ENCODE measurements around the gene NTM. TPM values are rescaled to one million over a fixed set of nuclear protein-coding genes. Genes with fewer than 3 reads are reported as not detected.

The NTM gene
- polyA plus RNA-seq, 4 donors = 42.8 to 51.8 (median 45.7) TPM

GRCh38 chr11:131969261-131969660, 598.8 kb downstream of the NTM start:
- DNase-seq (ENCODE audit: low read depth in 4 of 4, low spot score in 2 of 4) = no peak

DNA sequence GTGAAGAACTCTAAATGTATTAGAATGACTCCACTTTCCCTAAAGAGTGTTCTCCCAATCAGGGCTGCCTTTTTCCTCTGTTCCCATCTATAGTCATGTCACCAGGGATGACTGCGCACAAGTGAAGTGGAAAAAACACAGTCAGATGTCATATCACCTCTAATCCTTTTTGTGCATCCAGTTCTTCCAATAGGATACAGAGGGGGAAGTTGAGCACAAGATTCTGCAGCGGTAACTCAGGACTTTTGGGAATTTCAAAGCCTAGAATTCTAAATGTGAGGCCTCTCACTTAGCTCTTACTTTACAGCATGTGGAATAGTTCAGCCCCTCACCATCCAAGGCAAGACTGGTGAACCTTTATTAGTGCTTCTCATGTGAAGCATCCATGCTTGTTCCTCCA, 602.6 kb downstream of the NTM start:
- DNase-seq (ENCODE audit: low read depth in 4 of 4, low spot score in 2 of 4) = no peak

- DNase-seq (ENCODE audit: low read depth in 4 of 4, low spot score in 2 of 4) = no peak
Measured at GRCh38 chr11:131975619-131976018, 605.2 kb downstream of the NTM start.

DNA sequence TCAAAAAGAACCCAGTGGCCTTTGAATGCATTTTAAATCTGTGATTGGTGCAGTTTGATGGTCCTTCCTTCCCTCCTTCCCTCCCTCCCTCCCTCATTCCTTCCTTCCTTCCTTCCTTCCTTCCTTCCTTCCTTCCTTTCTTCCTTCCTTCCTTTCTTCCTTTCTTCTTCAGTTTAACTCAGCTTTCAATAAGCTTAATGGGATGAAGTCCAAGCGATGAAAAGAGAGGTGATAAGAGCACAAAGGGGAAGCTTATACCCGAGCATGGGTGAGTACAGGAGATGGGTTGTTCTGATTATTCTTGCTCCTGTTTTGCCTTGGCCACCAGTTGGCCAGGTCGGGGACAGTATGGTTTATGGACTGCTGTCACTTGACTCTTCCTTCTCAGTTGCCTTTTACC, 605.6 kb downstream of the NTM start:
- DNase-seq (ENCODE audit: low read depth in 4 of 4, low spot score in 2 of 4) = no peak

- DNase-seq (ENCODE audit: low read depth in 4 of 4, low spot score in 2 of 4) = no peak
Measured at GRCh38 chr11:131977231-131977630, 606.8 kb downstream of the NTM start.

GRCh38 chr11:131977854-131978253, 607.4 kb downstream of the NTM start:
- no peak for DNase-seq (ENCODE audit: low read depth in 4 of 4, low spot score in 2 of 4)

GRCh38 chr11:131978351-131978750, 607.9 kb downstream of the NTM start:
- DNase-seq (ENCODE audit: low read depth in 4 of 4, low spot score in 2 of 4) = no peak

DNA sequence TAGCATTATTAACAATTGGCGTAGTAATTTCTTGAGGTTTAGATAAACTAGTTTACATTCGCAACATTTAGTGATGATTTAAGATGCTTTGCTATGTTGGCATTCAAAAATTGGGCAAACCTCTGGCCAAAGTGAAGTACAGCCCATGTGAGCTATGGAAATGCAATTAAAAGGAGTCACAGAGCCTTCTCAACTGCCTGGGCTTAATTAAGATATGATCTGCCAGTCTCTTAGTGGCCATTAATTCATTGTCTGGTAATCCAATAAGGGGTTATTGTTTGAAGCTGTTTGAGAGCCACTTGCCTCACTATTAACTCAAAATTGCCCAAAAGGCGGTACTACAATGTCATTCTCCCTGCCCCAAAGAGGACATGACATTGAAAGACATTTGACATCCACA, 608.9 kb downstream of the NTM start:
- DNase-seq (ENCODE audit: low read depth in 4 of 4, low spot score in 2 of 4) = no peak

DNA sequence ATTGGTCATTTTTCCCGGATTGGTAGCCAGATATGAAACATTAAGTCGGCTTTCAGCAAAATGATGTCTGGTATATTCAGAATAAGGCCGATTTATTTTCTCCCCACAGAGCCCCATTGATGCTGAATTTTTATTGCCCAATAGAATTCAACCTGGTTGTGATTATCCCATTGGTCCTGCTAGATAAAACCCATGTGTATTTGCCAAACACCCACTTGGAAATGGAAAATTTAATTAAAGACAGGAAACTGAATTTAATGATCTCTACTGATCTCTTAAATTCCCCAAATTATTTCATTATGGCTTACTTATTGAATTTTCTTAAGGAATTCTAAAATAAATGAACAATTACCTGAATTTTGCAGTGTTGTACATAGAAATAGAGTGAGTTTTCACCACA, 609.8 kb downstream of the NTM start:
- no peak for DNase-seq (ENCODE audit: low read depth in 4 of 4, low spot score in 2 of 4)

DNA sequence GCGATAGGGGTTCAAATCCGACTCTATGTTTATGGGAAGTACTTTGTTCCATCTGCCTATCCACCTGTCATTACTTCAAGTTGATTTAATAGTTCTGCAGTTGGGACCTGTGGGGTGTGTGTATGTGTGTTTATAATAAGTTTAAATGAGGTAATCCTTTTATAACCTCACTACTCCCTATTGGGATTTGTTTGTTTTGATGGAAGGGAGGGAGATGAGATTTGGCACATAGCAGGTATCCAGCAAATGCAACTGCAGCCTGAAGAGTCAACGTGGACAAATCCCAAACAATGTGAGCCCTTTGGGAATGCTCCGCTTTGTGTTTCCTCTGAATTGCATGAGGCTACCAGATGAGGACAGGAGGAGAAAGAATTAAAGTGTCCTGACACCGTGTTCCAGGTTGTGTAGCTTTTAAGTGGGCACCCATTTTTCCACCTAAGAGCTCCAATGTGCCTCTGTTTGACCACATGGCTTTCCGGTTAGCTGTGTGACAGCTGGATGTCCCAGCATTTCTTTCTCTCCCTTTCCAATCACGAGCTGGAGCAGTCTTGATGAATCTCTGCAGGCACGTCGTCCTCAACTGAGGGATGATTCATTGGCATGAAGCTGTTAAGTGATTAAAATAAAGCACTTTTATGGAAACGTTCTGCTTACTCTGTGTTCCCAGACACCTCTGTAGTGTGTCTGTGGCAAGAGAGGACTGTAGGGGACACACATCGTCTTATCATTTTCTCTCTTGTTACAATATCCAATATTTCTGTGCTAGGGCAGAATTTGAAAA, 610.7 kb downstream of the NTM start:
- no peak for DNase-seq (ENCODE audit: low read depth in 4 of 4, low spot score in 2 of 4)

DNA sequence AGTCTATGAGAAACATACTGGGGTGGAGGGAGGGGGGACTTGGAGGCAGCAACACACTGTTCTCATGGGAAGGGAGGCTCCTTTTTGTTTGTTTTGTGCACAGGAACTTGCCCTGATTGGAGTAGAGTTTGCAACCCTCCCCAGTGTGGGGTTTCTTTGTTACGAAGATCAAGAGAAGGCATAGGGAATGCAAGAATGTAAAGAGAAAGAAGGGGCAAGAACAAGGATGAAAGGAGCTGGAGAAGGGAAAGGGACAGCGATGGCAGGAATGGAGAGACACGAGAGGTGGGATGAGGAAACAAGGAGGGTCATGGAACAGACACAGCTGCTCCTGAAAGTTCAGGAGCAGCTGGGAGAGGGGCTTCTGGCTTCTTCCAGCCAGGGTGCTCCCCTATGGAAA, 611.7 kb downstream of the NTM start:
- DNase-seq (ENCODE audit: low read depth in 4 of 4, low spot score in 2 of 4) = no peak

GRCh38 chr11:131985846-131986301, 615.5 kb downstream of the NTM start:
- DNase-seq (ENCODE audit: low read depth in 4 of 4, low spot score in 2 of 4) = peak in 1 of 4 donors; percentile 47

- no peak for DNase-seq (ENCODE audit: low read depth in 4 of 4, low spot score in 2 of 4)
Measured at GRCh38 chr11:131987703-131988102, 617.3 kb downstream of the NTM start.

GRCh38 chr11:131991606-131992005, 621.2 kb downstream of the NTM start:
- DNase-seq (ENCODE audit: low read depth in 4 of 4, low spot score in 2 of 4) = no peak

- no peak for DNase-seq (ENCODE audit: low read depth in 4 of 4, low spot score in 2 of 4)
Measured at GRCh38 chr11:131993246-131993645, 622.8 kb downstream of the NTM start.

- DNase-seq (ENCODE audit: low read depth in 4 of 4, low spot score in 2 of 4) = peak in 2 of 4 donors; percentile 79
Measured at GRCh38 chr11:131998020-131998419, 627.6 kb downstream of the NTM start.

DNA sequence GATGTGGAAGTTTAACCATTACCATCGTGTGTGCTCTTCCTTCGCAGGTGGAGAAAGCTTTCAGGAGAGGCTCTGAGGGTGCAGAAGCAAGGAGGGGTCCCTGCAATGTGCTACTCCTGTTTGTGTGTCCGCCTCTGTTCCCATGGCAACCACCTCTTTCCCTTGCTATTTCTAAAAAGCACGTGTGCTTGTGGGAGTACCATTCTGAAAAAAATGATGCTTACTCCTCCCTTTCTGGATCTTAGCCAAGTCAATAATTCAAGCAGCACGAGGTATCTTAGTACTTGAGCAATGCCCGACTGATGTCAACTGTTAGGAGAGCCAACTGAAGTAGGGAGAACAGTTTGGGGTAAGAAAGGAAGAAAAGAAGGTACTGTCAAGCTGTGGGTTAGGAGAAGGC, 628.7 kb downstream of the NTM start:
- DNase-seq (ENCODE audit: low read depth in 4 of 4, low spot score in 2 of 4) = peak in 1 of 4 donors; percentile 51

- DNase-seq (ENCODE audit: low read depth in 4 of 4, low spot score in 2 of 4) = no peak
Measured at GRCh38 chr11:131999955-132000354, 629.5 kb downstream of the NTM start.

DNA sequence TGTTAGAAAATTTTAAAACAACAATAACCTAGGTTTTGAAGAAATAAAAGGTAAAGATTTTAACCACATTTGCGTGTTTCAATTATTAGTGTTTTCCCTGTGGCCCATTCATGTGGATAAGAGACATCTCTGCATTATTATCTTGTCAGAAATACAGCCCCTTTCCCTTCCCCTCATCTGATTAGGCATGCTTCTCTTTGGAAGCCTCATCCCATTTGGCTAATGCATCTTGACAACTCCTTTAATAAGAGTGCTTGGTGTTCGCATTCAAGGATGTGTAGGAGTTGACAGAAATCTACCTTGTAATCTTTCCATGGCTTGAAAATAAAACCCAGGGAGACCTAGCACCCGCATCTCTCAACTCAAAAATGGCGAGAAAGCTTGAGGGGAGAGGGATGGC, 635.5 kb downstream of the NTM start:
- DNase-seq (ENCODE audit: low read depth in 4 of 4, low spot score in 2 of 4) = no peak

DNA sequence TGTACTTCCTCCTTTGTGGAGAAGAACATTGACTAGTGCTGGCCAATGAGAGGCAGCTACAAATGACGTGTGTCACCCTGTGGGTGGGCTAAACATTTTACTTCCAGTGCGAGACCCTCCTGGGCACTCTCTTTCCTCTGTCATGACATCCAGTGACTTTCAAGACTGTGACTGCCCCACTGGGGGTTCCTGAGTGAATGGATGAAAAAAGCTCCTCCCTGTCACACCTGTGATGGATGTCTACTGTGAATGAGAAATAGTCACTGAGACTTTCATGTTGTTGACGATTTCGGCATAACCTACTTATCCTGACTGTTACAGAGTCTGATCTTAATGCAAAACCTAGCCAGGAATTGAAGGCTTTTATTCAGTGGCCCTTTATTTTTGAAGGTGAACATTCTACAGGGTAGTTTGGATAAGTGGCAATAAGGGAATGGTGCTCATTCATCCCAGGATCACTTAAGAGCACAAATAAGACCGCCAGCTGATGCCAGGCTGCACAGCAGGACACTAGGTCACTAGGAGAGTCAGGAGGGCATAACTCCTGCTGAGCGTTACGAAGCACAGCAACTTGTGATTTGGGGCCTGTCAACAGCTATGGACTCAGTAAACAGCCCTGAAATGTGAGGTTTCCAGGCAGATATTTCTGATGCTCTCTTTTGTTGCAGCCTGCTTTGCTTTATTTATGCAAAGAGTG, 636.6 kb downstream of the NTM start:
- DNase-seq (ENCODE audit: low read depth in 4 of 4, low spot score in 2 of 4) = no peak

DNA sequence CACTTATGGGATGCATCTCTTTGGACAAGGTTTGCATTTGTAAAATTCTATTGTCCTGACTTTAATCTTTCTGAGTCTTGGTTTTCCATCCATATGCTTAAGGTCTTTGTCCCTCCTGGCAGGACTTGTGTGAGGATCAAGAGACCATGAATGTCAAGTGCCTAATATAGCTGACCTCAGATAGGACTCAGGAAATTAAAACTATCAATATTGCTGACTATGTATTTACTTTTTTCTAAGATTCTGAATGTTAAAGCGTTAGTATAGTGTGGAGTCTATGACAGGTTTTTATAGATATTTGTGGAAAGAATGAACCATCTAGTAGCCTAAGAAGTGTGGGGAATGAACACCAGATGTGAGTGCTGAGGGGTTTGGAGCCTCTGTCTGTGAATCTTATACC, 637.8 kb downstream of the NTM start:
- no peak for DNase-seq (ENCODE audit: low read depth in 4 of 4, low spot score in 2 of 4)

GRCh38 chr11:132008872-132009271, 638.5 kb downstream of the NTM start:
- no peak for DNase-seq (ENCODE audit: low read depth in 4 of 4, low spot score in 2 of 4)

All from left renal cortex interstitium (tissue), 4 donors.